ENCODE results near the gene TAS2R31. TPM values are rescaled to one million over a fixed set of nuclear protein-coding genes. Genes with fewer than 3 reads are reported as not detected.

Gene TAS2R31
- total RNA-seq, 6 donors from 2014 or later: 0.81 to 9.5 (median 3.5) TPM

DNA sequence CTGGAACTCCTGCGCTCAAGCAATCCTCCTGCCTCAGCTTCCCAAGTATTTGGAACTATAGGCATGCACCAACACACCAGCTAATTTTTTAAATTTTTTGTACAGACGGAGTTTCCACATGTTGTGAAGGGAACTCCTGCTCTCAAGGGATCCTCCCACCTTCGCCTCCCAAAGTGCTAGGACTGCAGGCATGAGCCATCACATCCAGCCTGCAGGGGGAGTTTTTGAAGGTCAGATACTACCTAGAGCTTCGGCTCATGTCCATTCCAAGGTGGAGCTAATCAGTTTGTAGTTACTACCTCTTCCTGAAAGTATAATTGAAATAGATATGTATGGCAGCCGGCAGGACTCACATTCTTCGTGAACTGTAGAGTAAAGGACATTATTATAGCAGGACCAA is 5.1 kb downstream of the TAS2R31 start:
- no peaks in the 10 kb centered on the region for H3K27me3 ChIP-seq
- H3K36me3 ChIP-seq: peaks cover 0 to 6% (median 1%) of the 10 kb centered on the region in 4 donors
- TF ChIP-seq POLR2A (IDR thresholded peaks at IDR 0.05) (no peak), EP300 (IDR thresholded peaks at IDR 0.05) (no peak), POLR2AphosphoS5 (IDR thresholded peaks at IDR 0.05) (no peak)
- TF ChIP-seq, protein P1, sequence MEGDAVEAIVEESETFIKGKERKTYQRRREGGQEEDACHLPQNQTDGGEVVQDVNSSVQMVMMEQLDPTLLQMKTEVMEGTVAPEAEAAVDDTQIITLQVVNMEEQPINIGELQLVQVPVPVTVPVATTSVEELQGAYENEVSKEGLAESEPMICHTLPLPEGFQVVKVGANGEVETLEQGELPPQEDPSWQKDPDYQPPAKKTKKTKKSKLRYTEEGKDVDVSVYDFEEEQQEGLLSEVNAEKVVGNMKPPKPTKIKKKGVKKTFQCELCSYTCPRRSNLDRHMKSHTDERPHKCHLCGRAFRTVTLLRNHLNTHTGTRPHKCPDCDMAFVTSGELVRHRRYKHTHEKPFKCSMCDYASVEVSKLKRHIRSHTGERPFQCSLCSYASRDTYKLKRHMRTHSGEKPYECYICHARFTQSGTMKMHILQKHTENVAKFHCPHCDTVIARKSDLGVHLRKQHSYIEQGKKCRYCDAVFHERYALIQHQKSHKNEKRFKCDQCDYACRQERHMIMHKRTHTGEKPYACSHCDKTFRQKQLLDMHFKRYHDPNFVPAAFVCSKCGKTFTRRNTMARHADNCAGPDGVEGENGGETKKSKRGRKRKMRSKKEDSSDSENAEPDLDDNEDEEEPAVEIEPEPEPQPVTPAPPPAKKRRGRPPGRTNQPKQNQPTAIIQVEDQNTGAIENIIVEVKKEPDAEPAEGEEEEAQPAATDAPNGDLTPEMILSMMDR (IDR thresholded peaks at IDR 0.05): no peak
- no peaks in the 10 kb centered on the region for H3K9me3 ChIP-seq
- no peak for ATAC-seq (ENCODE audit: low FRiP score in 2 of 2)
- H3K4me3 ChIP-seq: no peak overlapping the region
- H3K4me1 ChIP-seq: no peaks in the 10 kb centered on the region
- WGBS, 2 donors: 98 to 99% methylated on average over 6 of the region's 6 CpGs
- no peak overlapping the region for H3K27ac ChIP-seq
- no peak for DNase-seq

DNA sequence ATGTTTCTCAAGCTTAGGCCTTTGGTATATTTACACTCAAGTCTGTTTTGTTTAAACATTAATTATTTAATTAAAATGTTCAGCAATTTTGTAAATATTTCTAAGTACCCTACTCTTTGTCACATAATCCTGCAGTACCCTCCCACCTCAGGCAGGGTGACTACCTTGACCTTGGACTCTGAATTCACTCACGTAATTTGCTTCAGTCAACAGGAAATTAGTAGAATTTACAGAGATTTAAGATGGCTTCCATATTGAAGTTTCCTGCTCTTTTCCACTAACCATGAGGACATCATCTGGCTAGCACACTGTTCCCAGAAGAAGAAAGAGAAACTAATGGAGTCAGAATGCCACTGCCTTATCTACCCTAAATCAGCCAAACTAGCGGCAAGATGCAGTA is 7.8 kb downstream of the TAS2R31 start:
- ATAC-seq (ENCODE audit: low FRiP score in 2 of 2): no peak
- WGBS, 2 donors: 92 to 96% methylated on average over 2 of the region's 2 CpGs
- TF ChIP-seq, protein P1 (IDR thresholded peaks at IDR 0.05): no peak
- TF ChIP-seq EP300 (IDR thresholded peaks at IDR 0.05) (no peak), POLR2A (IDR thresholded peaks at IDR 0.05) (no peak), POLR2AphosphoS5 (IDR thresholded peaks at IDR 0.05) (no peak)

DNA sequence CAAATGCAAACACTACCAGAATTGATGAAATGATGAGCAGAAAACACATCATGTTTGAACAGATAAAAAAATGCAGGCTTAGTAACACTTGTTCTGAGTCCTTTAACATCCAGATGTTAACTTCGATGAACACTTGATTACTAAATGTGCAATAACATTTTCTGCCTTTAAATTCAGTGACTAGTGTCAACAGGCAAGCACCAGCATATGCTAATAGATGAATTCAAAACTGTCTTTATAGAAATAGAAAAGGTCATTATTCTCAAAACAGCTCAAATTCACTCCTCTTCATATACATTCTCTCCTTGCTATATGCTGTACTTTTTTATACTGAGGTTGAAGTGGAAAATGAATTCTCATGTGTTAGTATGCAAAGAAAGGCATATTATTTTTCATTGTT is 8.7 kb downstream of the TAS2R31 start, which contains the start of gene TAS2R19:
TAS2R19 (minus strand) TSS at position 101 of the 400 bp plus-strand sequence; CDS start at position 52, 49 bp downstream.
- 90 to 97% methylated on average over 1 of the region's 1 CpG for WGBS, 2 donors
- no peak for ATAC-seq (ENCODE audit: low FRiP score in 2 of 2)
- Histone ChIP-seq H3K27me3 (no peaks in the 10 kb centered on the region), H3K4me3 (no peak within 1 kb of the TSS), H3K27ac (no peak within 1 kb of the TSS), H3K9me3 (no peaks in the 10 kb centered on the region), H3K4me1 (no peaks in the 10 kb centered on the region), H3K36me3 (peaks cover 0 to 3% (median 1%) of the 10 kb centered on the region in 4 donors)
- TF ChIP-seq EP300 (IDR thresholded peaks at IDR 0.05) (no peak), POLR2AphosphoS5 (IDR thresholded peaks at IDR 0.05) (no peak), POLR2A (IDR thresholded peaks at IDR 0.05) (no peak)
- TF ChIP-seq, protein P1 (IDR thresholded peaks at IDR 0.05): no peak
- DNase-seq: no peak

More for the DNA sequence above, 7.8 kb downstream of the TAS2R31 start:
- H3K4me1 ChIP-seq: no peaks in the 10 kb centered on the region
- H3K27ac ChIP-seq: no peak overlapping the region
- no peak for DNase-seq
- H3K4me3 ChIP-seq: no peak overlapping the region
- H3K27me3 ChIP-seq: no peaks in the 10 kb centered on the region
- no peaks in the 10 kb centered on the region for H3K9me3 ChIP-seq
- peaks cover 0 to 6% (median 1%) of the 10 kb centered on the region in 4 donors for H3K36me3 ChIP-seq

DNA sequence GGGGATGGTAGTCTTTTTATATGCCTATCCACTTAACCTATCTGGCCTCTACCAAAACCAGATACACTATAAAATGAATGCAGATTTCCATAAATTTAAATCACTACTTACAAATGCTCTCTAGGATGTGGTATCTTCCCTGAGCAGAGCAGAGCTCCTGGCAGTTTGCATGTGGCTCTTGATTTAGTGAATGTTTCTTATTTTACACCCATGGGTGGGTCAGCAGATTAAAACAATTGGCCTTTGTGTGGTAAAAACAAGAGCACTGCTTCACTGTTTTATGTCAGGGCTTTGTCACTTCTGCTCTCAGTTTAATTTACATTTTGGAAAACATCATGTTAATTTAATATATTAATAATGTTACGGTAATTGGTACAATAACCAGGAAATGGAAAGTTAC is 14.3 kb downstream of the TAS2R31 start:
- H3K4me1 ChIP-seq: peaks cover 0 to 4% (median 0%) of the 10 kb centered on the region in 4 donors
- H3K4me3 ChIP-seq: no peak overlapping the region
- ATAC-seq (ENCODE audit: low FRiP score in 2 of 2) (no peak), DNase-seq (no peak)
- H3K9me3 ChIP-seq: no peaks in the 10 kb centered on the region
- H3K36me3 ChIP-seq: no peaks in the 10 kb centered on the region
- no peak for TF ChIP-seq POLR2A (IDR thresholded peaks at IDR 0.05)
- no peak for TF ChIP-seq EP300 (IDR thresholded peaks at IDR 0.05)
- no peak for TF ChIP-seq POLR2AphosphoS5 (IDR thresholded peaks at IDR 0.05)
- TF ChIP-seq, protein P1 (IDR thresholded peaks at IDR 0.05): no peak
- 91 to 92% methylated on average over 1 of the region's 1 CpG for WGBS, 2 donors
- H3K27ac ChIP-seq: no peak overlapping the region
- H3K27me3 ChIP-seq: no peaks in the 10 kb centered on the region

DNA sequence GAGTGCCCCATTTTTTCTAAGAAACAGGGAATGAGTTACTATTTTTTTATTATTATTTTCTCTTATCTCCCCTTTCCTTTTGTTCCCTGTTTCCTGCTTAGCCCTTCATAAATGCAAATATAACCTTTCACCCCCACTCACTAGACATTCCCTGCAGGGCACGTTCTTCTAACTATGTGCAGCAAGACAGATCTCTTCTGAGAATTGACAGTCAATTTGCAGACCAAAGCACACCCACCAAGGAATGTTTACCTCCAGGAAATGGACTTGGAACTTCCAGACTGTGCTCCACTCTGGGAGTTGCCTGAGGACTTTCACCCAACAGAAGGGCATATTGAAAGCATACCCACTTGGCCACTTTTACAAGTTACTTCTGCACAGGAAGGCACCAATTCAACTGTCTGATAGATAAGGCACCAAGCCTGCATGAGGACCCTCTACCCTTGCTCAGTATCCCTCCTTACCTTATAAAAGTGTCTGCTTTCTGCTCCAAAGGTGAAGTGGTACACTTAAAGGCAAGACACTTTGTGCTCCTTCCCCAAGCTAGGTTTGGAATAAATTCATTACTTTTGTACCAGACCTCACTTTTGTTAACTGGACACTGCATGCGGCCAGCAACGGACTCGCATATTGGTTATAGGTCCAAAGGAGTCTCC is 15.3 kb downstream of the TAS2R31 start:
- no peak for DNase-seq
- 81 to 83% methylated on average over 4 of the region's 4 CpGs for WGBS, 2 donors
- ATAC-seq (ENCODE audit: low FRiP score in 2 of 2): no peak
- TF ChIP-seq POLR2A (IDR thresholded peaks at IDR 0.05): no peak
- Histone ChIP-seq H3K4me3 (no peak overlapping the region), H3K27ac (no peak overlapping the region), H3K9me3 (no peaks in the 10 kb centered on the region), H3K4me1 (peaks cover 0 to 4% (median 0%) of the 10 kb centered on the region in 4 donors), H3K27me3 (no peaks in the 10 kb centered on the region), H3K36me3 (no peaks in the 10 kb centered on the region)
